ENCODE results near the gene KRT35.

GRCh38 chr17:41529491-41529915 lies 48.6 kb upstream of the KRT35 start:
- TF ChIP-seq CTCF (IDR thresholded peaks at IDR 0.05) (no peak), POLR2AphosphoS5 (IDR thresholded peaks at IDR 0.05) (no peak), POLR2A (IDR thresholded peaks at IDR 0.05) (no peak), EP300 (IDR thresholded peaks at IDR 0.05) (no peak)

All from stomach (tissue), 4 donors.